Measurements from ENCODE around the gene CPAMD8.

Gene CPAMD8

GRCh38 chr19:16903347-16903746 lies 123.3 kb downstream of the CPAMD8 start:
- no peaks in the 10 kb centered on the region for H3K4me1 ChIP-seq (ENCODE audit: insufficient read depth, poor library complexity, severe bottlenecking)
- no peak overlapping the region for H3K27ac ChIP-seq (ENCODE audit: poor library complexity, severe bottlenecking)
- H3K9me3 ChIP-seq (ENCODE audit: severe bottlenecking): no peaks in the 10 kb centered on the region
- DNase-seq (ENCODE audit: low spot score): no peak
- H3K36me3 ChIP-seq (ENCODE audit: low read depth): no peaks in the 10 kb centered on the region
- no peak for ATAC-seq (ENCODE audit: low read depth)
- TF ChIP-seq, protein P1, sequence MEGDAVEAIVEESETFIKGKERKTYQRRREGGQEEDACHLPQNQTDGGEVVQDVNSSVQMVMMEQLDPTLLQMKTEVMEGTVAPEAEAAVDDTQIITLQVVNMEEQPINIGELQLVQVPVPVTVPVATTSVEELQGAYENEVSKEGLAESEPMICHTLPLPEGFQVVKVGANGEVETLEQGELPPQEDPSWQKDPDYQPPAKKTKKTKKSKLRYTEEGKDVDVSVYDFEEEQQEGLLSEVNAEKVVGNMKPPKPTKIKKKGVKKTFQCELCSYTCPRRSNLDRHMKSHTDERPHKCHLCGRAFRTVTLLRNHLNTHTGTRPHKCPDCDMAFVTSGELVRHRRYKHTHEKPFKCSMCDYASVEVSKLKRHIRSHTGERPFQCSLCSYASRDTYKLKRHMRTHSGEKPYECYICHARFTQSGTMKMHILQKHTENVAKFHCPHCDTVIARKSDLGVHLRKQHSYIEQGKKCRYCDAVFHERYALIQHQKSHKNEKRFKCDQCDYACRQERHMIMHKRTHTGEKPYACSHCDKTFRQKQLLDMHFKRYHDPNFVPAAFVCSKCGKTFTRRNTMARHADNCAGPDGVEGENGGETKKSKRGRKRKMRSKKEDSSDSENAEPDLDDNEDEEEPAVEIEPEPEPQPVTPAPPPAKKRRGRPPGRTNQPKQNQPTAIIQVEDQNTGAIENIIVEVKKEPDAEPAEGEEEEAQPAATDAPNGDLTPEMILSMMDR (IDR thresholded peaks at IDR 0.05; ENCODE audit: poor library complexity, severe bottlenecking): no peak
- no peak overlapping the region for H3K4me3 ChIP-seq (ENCODE audit: severe bottlenecking)
- no peaks in the 10 kb centered on the region for H3K27me3 ChIP-seq (ENCODE audit: insufficient read depth, poor library complexity, severe bottlenecking)

DNA sequence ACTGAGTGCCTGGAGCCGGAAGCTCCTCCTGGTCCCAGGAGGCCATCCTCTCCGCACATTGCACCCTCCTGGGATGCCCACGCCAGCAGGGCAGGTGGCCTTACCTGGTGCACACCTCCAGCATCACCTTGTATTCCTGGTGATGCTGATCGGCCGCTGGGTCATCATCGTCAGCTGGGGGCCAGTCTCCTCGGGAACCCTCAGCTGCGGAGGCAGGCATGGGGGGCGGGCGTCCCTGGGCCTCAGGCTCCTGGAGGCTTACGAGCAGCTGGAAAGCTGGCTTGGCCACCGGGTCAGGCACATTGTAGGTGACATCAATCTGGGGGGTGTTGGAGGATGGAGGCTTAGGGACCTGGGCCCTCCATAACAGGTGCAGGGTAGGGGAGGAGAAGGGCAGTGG lies 124.1 kb downstream of the CPAMD8 start:
- Histone ChIP-seq H3K4me1 (ENCODE audit: insufficient read depth, poor library complexity, severe bottlenecking) (no peaks in the 10 kb centered on the region), H3K27ac (ENCODE audit: poor library complexity, severe bottlenecking) (no peak overlapping the region), H3K27me3 (ENCODE audit: insufficient read depth, poor library complexity, severe bottlenecking) (no peaks in the 10 kb centered on the region), H3K4me3 (ENCODE audit: severe bottlenecking) (no peak overlapping the region), H3K9me3 (ENCODE audit: severe bottlenecking) (no peaks in the 10 kb centered on the region), H3K36me3 (ENCODE audit: low read depth) (no peaks in the 10 kb centered on the region)
- TF ChIP-seq, protein P1 (IDR thresholded peaks at IDR 0.05; ENCODE audit: poor library complexity, severe bottlenecking): no peak
- DNase-seq (ENCODE audit: low spot score): no peak
- no peak for ATAC-seq (ENCODE audit: low read depth)

- Histone ChIP-seq H3K4me1 (ENCODE audit: insufficient read depth, poor library complexity, severe bottlenecking) (no peaks in the 10 kb centered on the region), H3K27ac (ENCODE audit: poor library complexity, severe bottlenecking) (no peak overlapping the region), H3K4me3 (ENCODE audit: severe bottlenecking) (no peak overlapping the region), H3K9me3 (ENCODE audit: severe bottlenecking) (no peaks in the 10 kb centered on the region), H3K27me3 (ENCODE audit: insufficient read depth, poor library complexity, severe bottlenecking) (no peaks in the 10 kb centered on the region), H3K36me3 (ENCODE audit: low read depth) (no peaks in the 10 kb centered on the region)
- DNase-seq (ENCODE audit: low spot score) (no peak), ATAC-seq (ENCODE audit: low read depth) (no peak)
- TF ChIP-seq, protein P1 (IDR thresholded peaks at IDR 0.05; ENCODE audit: poor library complexity, severe bottlenecking): no peak
Observed at GRCh38 chr19:16901491-16902175, 125.0 kb downstream of the CPAMD8 start.

- ATAC-seq (ENCODE audit: low read depth) (no peak), DNase-seq (ENCODE audit: low spot score) (no peak)
- H3K27me3 ChIP-seq (ENCODE audit: insufficient read depth, poor library complexity, severe bottlenecking): no peaks in the 10 kb centered on the region
- no peaks in the 10 kb centered on the region for H3K4me1 ChIP-seq (ENCODE audit: insufficient read depth, poor library complexity, severe bottlenecking)
- TF ChIP-seq, protein P1 (IDR thresholded peaks at IDR 0.05; ENCODE audit: poor library complexity, severe bottlenecking): peak; percentile 60
- H3K9me3 ChIP-seq (ENCODE audit: severe bottlenecking): no peaks in the 10 kb centered on the region
- H3K27ac ChIP-seq (ENCODE audit: poor library complexity, severe bottlenecking): no peak overlapping the region
- no peaks in the 10 kb centered on the region for H3K36me3 ChIP-seq (ENCODE audit: low read depth)
- H3K4me3 ChIP-seq (ENCODE audit: severe bottlenecking): no peak overlapping the region
Observed at GRCh38 chr19:16899566-16900075, 127.0 kb downstream of the CPAMD8 start.

DNA sequence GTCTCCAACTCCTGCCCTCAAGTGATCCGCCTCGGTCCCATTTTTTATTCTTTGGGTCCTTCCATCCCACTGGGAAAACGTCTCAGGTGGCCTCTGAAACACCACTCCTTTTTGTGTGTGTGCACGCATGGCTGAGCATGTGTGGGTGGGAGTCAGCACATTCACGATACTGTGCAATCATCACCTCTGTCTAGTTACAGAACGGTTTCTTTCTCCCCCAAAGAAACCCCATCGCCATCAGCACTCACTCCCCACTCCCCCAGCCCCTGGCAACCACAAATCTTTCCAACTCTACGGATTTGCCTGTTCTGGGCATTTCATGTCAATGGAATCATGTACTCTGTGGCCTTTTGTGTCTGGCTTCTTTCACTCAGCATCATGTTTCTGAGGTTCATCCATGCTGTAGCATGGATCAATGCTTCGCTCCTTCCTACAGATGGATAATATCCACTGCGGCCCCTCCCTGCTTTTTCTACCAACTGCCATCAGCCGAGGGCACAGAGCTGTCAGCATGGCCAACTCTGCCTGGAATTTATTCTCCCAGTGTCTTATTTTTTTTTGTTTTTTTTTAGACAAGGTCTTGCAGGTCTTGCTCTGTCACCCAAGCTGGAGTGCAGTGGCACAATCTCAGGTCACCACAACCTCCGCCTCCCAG lies 128.1 kb downstream of the CPAMD8 start:
- TF ChIP-seq, protein P1 (IDR thresholded peaks at IDR 0.05; ENCODE audit: poor library complexity, severe bottlenecking): no peak
- Histone ChIP-seq H3K27ac (ENCODE audit: poor library complexity, severe bottlenecking) (no peak overlapping the region), H3K4me3 (ENCODE audit: severe bottlenecking) (no peak overlapping the region), H3K36me3 (ENCODE audit: low read depth) (no peaks in the 10 kb centered on the region), H3K4me1 (ENCODE audit: insufficient read depth, poor library complexity, severe bottlenecking) (no peaks in the 10 kb centered on the region), H3K9me3 (ENCODE audit: severe bottlenecking) (no peaks in the 10 kb centered on the region), H3K27me3 (ENCODE audit: insufficient read depth, poor library complexity, severe bottlenecking) (no peaks in the 10 kb centered on the region)
- ATAC-seq (ENCODE audit: low read depth) (no peak), DNase-seq (ENCODE audit: low spot score) (no peak)
